Esophagus (tissue), 2 donors: ENCODE data around the gene PTGIS. TPM values are rescaled to one million over a fixed set of nuclear protein-coding genes. Genes with fewer than 3 reads are reported as not detected.
"Not testable (repeated sequence)": the region's sequence is repeated elsewhere in the genome, so short reads cannot be mapped to it uniquely, and the experiment has no call there.

Experiments used
- H3K27ac ChIP-seq, 2 donors: one replicate each; pipeline ENCODE4 v1.5.1; 2013; ENCODE audit warnings: low read depth in 2 of 2, mild to moderate bottlenecking in 2 of 2, inconsistent platforms in 1 of 2, low read length in 1 of 2, moderate library complexity in 1 of 2
- H3K27me3 ChIP-seq, 2 donors: one replicate each; pipeline ENCODE4 v1.6.1; 2013; ENCODE audit warnings: low read length in 2 of 2, control low read depth in 1 of 2, mild to moderate bottlenecking in 1 of 2; ENCODE audit not compliant: insufficient read depth in 2 of 2, control insufficient read depth in 1 of 2
- H3K36me3 ChIP-seq, 2 donors: one replicate each; pipeline ENCODE4 v1.6.1; 2013; ENCODE audit warnings: low read length in 1 of 2; ENCODE audit not compliant: control insufficient read depth in 2 of 2, insufficient read depth in 2 of 2
- H3K4me1 ChIP-seq, 2 donors: one replicate each; pipeline ENCODE4 v1.6.1; 2013; ENCODE audit warnings: low read length in 1 of 2; ENCODE audit not compliant: control insufficient read depth in 2 of 2, insufficient read depth in 2 of 2
- H3K4me3 ChIP-seq, 2 donors: one replicate each; pipeline ENCODE4 v1.5.1; 2013; ENCODE audit warnings: low read length in 2 of 2, mild to moderate bottlenecking in 2 of 2, low read depth in 1 of 2, moderate library complexity in 1 of 2
- H3K9me3 ChIP-seq, 2 donors: one replicate each; pipeline ENCODE4 v1.6.1; 2013; ENCODE audit warnings: mild to moderate bottlenecking in 2 of 2, low read depth in 1 of 2, low read length in 1 of 2, moderate library complexity in 1 of 2; ENCODE audit not compliant: control insufficient read depth in 2 of 2, insufficient read depth in 1 of 2
- WGBS, 2 donors: extraction: QIAGEN DNeasy Blood & Tissue Kit; methylation state at CpG; one replicate each; pipeline ENCODE4 v1.1.7; 2013; 5-methylcytosine and 5-hydroxymethylcytosine counted together
- polyA plus RNA-seq, 2 donors: library from polyadenylated mRNA; stranded (reverse); fragments of 200-250 nt; gene quantifications; one replicate each; pipeline ENCODE4 v1.2.3, GENCODE V29; 2013
- donor health status: healthy with polysubstance abuse.
- donor health status: Bipolar disorder and iron deficiency.

PTGIS gene
- 1 to 10 TPM; 3.5 to 6.1 TPM for polyA plus RNA-seq

DNA sequence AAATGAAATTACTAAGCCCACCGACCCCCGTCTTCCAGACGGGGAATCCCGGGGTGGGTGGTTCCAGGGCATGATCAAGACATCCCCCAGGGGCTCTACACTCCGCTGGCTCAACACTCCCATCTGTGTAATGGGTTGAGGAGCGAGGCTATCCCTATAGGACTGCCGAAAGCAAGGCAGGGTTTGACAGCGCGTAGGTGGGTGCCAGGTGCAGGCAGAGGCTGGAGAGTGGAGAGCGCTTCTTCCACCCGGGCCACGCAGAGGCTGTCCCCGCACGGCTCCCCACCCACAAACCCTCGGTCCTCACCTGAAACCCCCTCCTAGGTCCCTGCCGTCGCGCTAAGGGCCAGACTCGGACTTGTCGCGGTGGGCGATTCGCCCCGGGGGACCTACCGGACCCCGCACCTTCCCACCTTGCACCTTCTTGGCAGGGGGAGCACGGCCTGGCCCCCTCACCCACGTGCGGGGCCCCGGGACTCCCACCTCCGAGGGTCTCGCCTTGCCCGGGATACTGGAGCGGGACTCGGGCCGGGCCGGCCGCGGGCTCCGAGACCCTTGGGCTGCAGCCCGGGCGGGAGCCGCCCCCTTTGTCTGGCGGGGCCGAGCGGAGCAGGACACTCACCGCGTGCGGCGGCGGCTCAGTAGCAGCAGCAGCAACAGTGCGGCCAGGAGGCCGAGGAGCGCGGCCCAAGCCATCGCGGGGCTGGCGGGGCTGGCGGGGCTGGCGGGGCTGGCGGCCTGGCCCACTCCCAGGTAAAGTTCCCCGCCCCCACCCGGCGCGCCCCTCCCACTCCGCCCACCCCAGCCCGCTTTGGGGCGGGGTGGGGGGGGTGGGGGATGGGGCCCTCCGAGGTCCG lies at the start of gene PTGIS:
PTGIS (minus strand) TSS at position 717 of the 857 bp plus-strand sequence; CDS start at position 696, 21 bp downstream.
- peak within 1 kb of the TSS; percentile 33 to 39 for H3K4me3 ChIP-seq
- no peaks in the 10 kb centered on the region for H3K36me3 ChIP-seq
- H3K27me3 ChIP-seq: peaks cover 0 to 8% of the 10 kb centered on the region in 2 donors
- peaks cover 0 to 3% of the 10 kb centered on the region in 2 donors for H3K4me1 ChIP-seq
- 12 to 13% methylated on average over 38 to 70 of the region's 70 CpGs for WGBS, 2 donors
- H3K9me3 ChIP-seq: no peaks in the 10 kb centered on the region
- peak within 1 kb of the TSS; percentile 61 to 78 for H3K27ac ChIP-seq

- not testable (repeated sequence) for H3K36me3 ChIP-seq, H3K9me3 ChIP-seq, H3K4me3 ChIP-seq, H3K27me3 ChIP-seq, H3K27ac ChIP-seq
- 40 to 74% methylated on average over 2 to 3 of the region's 3 CpGs for WGBS, 2 donors
- peaks cover 0 to 10% of the 10 kb centered on the region in 2 donors for H3K4me1 ChIP-seq
Observed at GRCh38 chr20:49617394-49617793, 49.5 kb upstream of the PTGIS start.

- 78 to 88% methylated on average over 11 of the region's 11 CpGs for WGBS, 2 donors
- H3K27me3 ChIP-seq: no peaks in the 10 kb centered on the region
- H3K4me3 ChIP-seq: no peak overlapping the region
- peaks cover under 1 to 14% of the 10 kb centered on the region in 2 donors for H3K4me1 ChIP-seq
- no peaks in the 10 kb centered on the region for H3K9me3 ChIP-seq
- no peaks in the 10 kb centered on the region for H3K36me3 ChIP-seq
- H3K27ac ChIP-seq: peak overlapping the region; percentile 84 to 85
Observed at GRCh38 chr20:49616154-49617007, 48.4 kb upstream of the PTGIS start.

GRCh38 chr20:49615401-49616153 lies 47.6 kb upstream of the PTGIS start:
- Histone ChIP-seq H3K36me3 (no peaks in the 10 kb centered on the region), H3K27ac (peak overlapping the region; percentile 84 to 85)
- 47 to 54% methylated on average over 13 to 15 of the region's 15 CpGs for WGBS, 2 donors

DNA sequence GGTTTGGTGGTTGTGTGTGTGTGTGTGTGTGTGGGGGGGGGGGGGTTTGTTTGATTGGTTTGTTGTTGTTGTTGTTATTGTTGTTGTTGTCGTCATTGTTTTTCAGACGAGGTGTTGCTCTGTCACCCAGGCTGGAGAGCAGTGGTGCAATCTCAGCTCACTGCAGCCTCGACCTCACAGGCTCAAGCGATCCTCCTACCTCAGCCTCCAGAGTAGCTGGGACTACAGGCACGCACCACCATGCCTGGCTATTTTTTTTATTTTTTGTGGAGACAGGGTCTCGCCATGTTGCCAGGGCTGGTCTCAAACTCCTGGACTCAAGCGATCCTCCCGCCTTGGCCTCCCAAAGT lies 47.1 kb upstream of the PTGIS start:
- H3K27me3 ChIP-seq, H3K9me3 ChIP-seq, H3K36me3 ChIP-seq, H3K4me3 ChIP-seq: not testable (repeated sequence)
- 93% methylated on average over 7 to 8 of the region's 8 CpGs for WGBS, 2 donors
- H3K4me1 ChIP-seq: peaks cover 4 to 11% of the 10 kb centered on the region in 2 donors
- H3K27ac ChIP-seq: peak overlapping the region; percentile 37 to 85

More at GRCh38 chr20:49615401-49616153, 47.6 kb upstream of the PTGIS start:
- Histone ChIP-seq H3K4me1 (peaks cover 4 to 12% of the 10 kb centered on the region in 2 donors), H3K4me3 (no peak overlapping the region), H3K27me3 (no peaks in the 10 kb centered on the region), H3K9me3 (no peaks in the 10 kb centered on the region)

DNA sequence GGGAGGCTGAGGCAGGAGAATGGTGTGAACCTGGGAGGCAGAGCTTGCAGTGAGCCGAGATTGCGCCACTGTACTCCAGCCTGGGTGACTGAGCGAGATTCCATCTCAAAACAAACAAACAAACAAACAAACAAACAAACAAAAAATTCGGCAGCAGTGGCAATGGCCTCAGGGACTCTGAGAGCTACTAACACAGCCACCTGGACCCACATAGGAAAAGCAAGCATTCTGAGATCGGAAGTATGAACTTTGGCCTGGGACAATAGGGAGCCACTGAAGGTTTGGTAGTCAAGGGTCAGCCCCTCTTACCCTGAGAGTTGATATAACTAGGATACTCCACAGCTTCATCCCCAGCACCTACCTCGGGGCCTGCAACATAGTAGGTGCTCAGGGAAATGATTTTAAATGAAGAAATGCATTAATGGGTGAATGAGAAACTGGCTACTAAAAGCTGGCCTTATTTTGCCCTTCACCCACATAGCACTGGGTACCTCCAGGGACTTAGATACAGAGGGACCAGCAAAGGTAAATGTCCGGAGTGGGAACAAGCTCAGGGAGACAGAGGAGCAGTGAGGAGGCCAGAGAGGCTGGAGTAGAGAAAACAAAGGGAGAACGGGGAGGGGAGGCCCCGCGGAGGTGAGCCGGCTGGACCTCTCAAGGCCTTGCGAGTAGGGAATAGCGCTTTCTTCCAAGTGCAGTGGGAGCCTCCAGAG lies 46.6 kb upstream of the PTGIS start:
- no peak overlapping the region for H3K27ac ChIP-seq

GRCh38 chr20:49612127-49612738 lies 44.3 kb upstream of the PTGIS start:
- H3K9me3 ChIP-seq: no peaks in the 10 kb centered on the region
- no peaks in the 10 kb centered on the region for H3K36me3 ChIP-seq
- WGBS, 2 donors: 80 to 83% methylated on average over 6 of the region's 6 CpGs
- peaks cover 4 to 15% of the 10 kb centered on the region in 2 donors for H3K4me1 ChIP-seq
- H3K4me3 ChIP-seq: no peak overlapping the region
- no peaks in the 10 kb centered on the region for H3K27me3 ChIP-seq
- peak overlapping the region in 1 of 2 donors; percentile 50 for H3K27ac ChIP-seq

More for the DNA sequence above, 46.6 kb upstream of the PTGIS start:
- no peaks in the 10 kb centered on the region for H3K36me3 ChIP-seq
- no peaks in the 10 kb centered on the region for H3K9me3 ChIP-seq
- no peaks in the 10 kb centered on the region for H3K27me3 ChIP-seq
- no peak overlapping the region for H3K4me3 ChIP-seq
- WGBS, 2 donors: 79 to 83% methylated on average over 13 of the region's 13 CpGs
- H3K4me1 ChIP-seq: peaks cover 4 to 11% of the 10 kb centered on the region in 2 donors

DNA sequence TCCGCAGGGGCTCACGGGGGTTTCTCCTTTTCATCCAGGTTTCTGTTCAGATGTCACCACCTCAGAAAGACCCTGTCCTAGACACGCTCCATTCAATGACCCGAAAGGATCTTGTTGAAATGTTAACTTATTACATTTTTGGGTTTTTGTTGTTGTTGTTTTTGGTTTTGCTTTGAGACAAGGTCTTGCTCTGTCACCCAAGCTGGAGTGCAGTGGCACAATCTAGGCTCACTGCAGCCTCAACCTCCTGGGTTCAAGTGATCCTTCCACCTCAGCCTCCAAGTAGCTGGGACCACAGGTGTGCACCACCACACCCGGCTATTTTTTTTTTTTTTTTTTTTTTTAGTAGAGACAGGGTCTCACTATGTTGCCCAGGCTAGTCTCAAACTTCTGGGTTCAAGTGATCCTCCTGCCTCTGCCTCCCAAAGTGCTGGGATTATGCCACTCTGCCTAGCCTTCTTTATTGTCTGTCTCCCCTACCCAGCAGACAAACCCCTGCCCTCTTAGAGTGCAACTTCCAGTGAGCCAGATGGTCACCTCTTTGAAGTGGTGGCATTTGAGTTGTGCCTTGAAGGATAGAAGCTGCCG lies 43.7 kb upstream of the PTGIS start:
- not testable (repeated sequence) for H3K27me3 ChIP-seq, H3K36me3 ChIP-seq, H3K9me3 ChIP-seq, H3K4me3 ChIP-seq
- peaks cover 4 to 15% of the 10 kb centered on the region in 2 donors for H3K4me1 ChIP-seq
- H3K27ac ChIP-seq: peak overlapping the region in 1 of 2 donors; percentile 8
- 68% methylated on average over 6 of the region's 6 CpGs for WGBS, 2 donors
